GM12878 (cell line): ENCODE data around the gene GALNTL6. TPM values are rescaled to one million over a fixed set of nuclear protein-coding genes. Genes with fewer than 3 reads are reported as not detected.

Source experiments
- ATAC-seq: fragments of 200-7000 bp; cut with Tn5 transposase; 3 replicates; pipeline ENCODE4 v1.9.1; 2020; ENCODE audit warnings: mild to moderate bottlenecking, moderate library complexity
- BruUV-seq: library from RNA; stranded (reverse); fragments of 400-500 nt; replicated peaks from 2 replicates; lab custom pipeline; 2021; lab: Mats Ljungman, UMichigan
- CTCF ChIA-PET: fragments of 300-600 bp; sonication (Branson Sonifier 250); formaldehyde crosslinking; extraction: SDS; loops from one replicate; lab custom pipeline; 2021; ENCODE audit warnings: inconsistent platforms; lab: Yijun Ruan, JAX
- POLR2A ChIA-PET: fragments of 350-600 bp; formaldehyde crosslinking; extraction: SDS; loops from one replicate; lab custom pipeline; 2021; ENCODE audit warnings: inconsistent platforms; lab: Charles Lee
- RAD21 ChIA-PET: fragments of 300-600 bp; sonication (Branson Sonifier 250); formaldehyde crosslinking; loops from one replicate; lab custom pipeline; 2023; ENCODE audit warnings: antibody characterized with exemption; ENCODE audit not compliant: unreplicated experiment; lab: Charles Lee
- SMC1A ChIA-PET: fragments of 300-600 bp; sonication (Branson Sonifier 250); formaldehyde crosslinking; loops from one replicate; lab custom pipeline; 2023; ENCODE audit not compliant: unreplicated experiment, uncharacterized antibody; lab: Charles Lee
- DNase-seq: peaks from one replicate; pipeline ENCODE4 v3.0.0-alpha.2; 2011; ENCODE audit warnings: low read depth, low spot score
- FAIRE-seq: peaks from 3 replicates; lab custom pipeline; 2011; peaks lifted over from hg19 to GRCh38; lab: Jason Lieb, UNC
- H2AFZ ChIP-seq: 2 replicates; pipeline ENCODE4 v1.6.0; 2011; ENCODE audit warnings: low read depth, low read length, control low read depth; ENCODE audit not compliant: control insufficient read depth
- H3K27ac ChIP-seq: 2 replicates; pipeline ENCODE4 v1.5.1; 2011; ENCODE audit warnings: control low read depth; ENCODE audit not compliant: control insufficient read depth, insufficient read depth
- H3K27me3 ChIP-seq, 2 experiments: replicated peaks in 1 of 2; 2 replicates each; pipeline versions ENCODE4 v1.6.0 to v1.6.1; 2011; ENCODE audit warnings: low read length in 1 of 2; ENCODE audit not compliant: control insufficient read depth in 2 of 2, insufficient read depth in 2 of 2
- H3K36me3 ChIP-seq, 2 experiments: 2 replicates each; pipeline ENCODE4 v1.5.1; 2011; ENCODE audit warnings: low read length in 1 of 2; ENCODE audit not compliant: control insufficient read depth in 2 of 2, insufficient read depth in 2 of 2
- H3K4me1 ChIP-seq: 2 replicates; pipeline ENCODE4 v1.6.1; 2011; ENCODE audit warnings: mild to moderate bottlenecking, low read length, moderate library complexity, mixed read lengths; ENCODE audit not compliant: control insufficient read depth, insufficient read depth
- H3K4me2 ChIP-seq: 2 replicates; pipeline ENCODE4 v1.6.0; 2011; ENCODE audit warnings: control low read depth; ENCODE audit not compliant: control insufficient read depth, insufficient read depth
- H3K4me3 ChIP-seq: fragments of 200-600 bp; sonication (generic); 2 replicates; pipeline ENCODE4 v1.5.1; 2016
- H3K79me2 ChIP-seq: 2 replicates; pipeline ENCODE4 v1.6.0; 2011; ENCODE audit warnings: low read length; ENCODE audit not compliant: control insufficient read depth, insufficient read depth
- H3K9ac ChIP-seq: 2 replicates; pipeline ENCODE4 v1.8.0; 2011; ENCODE audit warnings: low read length, control low read depth, mixed read lengths; ENCODE audit not compliant: control insufficient read depth, insufficient read depth
- H3K9me3 ChIP-seq: replicated peaks from 3 replicates; pipeline ENCODE4 v1.5.1; 2011; ENCODE audit warnings: mild to moderate bottlenecking, low read length; ENCODE audit not compliant: control insufficient read depth, insufficient read depth
- H4K20me1 ChIP-seq: 2 replicates; pipeline ENCODE4 v1.6.0; 2011; ENCODE audit not compliant: control insufficient read depth, insufficient read depth
- ASH2L ChIP-seq: fragments of 300-600, 200-600 bp; sonication (generic); IDR thresholded peaks from 2 replicates; pipeline ENCODE4 v1.6.1; 2017; ENCODE audit warnings: low read depth, mild to moderate bottlenecking, borderline replicate concordance
- BRCA1 ChIP-seq: IDR thresholded peaks from 2 replicates; pipeline ENCODE4 v1.6.1; 2011; ENCODE audit warnings: low read depth, low read length, improper control_type of control experiment
- CBX5 ChIP-seq: sonication (generic); IDR thresholded peaks from 2 replicates; pipeline ENCODE4 v1.6.1; 2016; ENCODE audit warnings: low read depth, moderate library complexity, mild to moderate bottlenecking, inconsistent platforms
- CEBPB ChIP-seq, 2 experiments: fragments of 150-350 bp in 1 of 2; IDR thresholded peaks; 2 replicates each; pipeline ENCODE4 v1.6.1; 2012 to 2014; ENCODE audit warnings: low read depth in 2 of 2, low read length in 2 of 2, borderline replicate concordance in 1 of 2, inconsistent platforms in 1 of 2
- MEF2B ChIP-seq: fragments of 450-650 bp; IDR thresholded peaks from 2 replicates; pipeline ENCODE4 v1.6.1; 2018; ENCODE audit warnings: mild to moderate bottlenecking, moderate library complexity; ENCODE audit not compliant: partially characterized antibody, poor library complexity, severe bottlenecking
- MTA3 ChIP-seq: IDR thresholded peaks from 2 replicates; pipeline ENCODE4 v1.6.1; 2012; ENCODE audit warnings: low read length, inconsistent platforms, borderline replicate concordance
- NRF1 ChIP-seq: conservative IDR thresholded peaks from 2 replicates; pipeline ENCODE4 v1.6.1; 2011; ENCODE audit warnings: mild to moderate bottlenecking, low read depth, low read length, improper control_type of control experiment
- SRF ChIP-seq, 2 experiments: IDR thresholded peaks; 2 replicates each; pipeline ENCODE4 v1.6.1; 2011; ENCODE audit warnings: low read depth in 2 of 2, low read length in 2 of 2, mild to moderate bottlenecking in 1 of 2, moderate library complexity in 1 of 2
- ZNF384 ChIP-seq: IDR thresholded peaks from 2 replicates; pipeline ENCODE4 v1.6.1; 2012; ENCODE audit warnings: low read depth, mild to moderate bottlenecking, low read length, improper control_type of control experiment, borderline replicate concordance
- ZZZ3 ChIP-seq: IDR thresholded peaks from 2 replicates; pipeline ENCODE4 v1.6.1; 2011; ENCODE audit warnings: low read depth; ENCODE audit not compliant: control insufficient read depth, insufficient read length
- WGBS: methylation state at CpG from one replicate; pipeline ENCODE4 v1.1.6; 2016; ENCODE audit warnings: low lambda C conversion rate; ENCODE audit not compliant: insufficient replicate concordance, insufficient coverage; ENCODE audit errors: missing lambda C conversion rate; 5-methylcytosine and 5-hydroxymethylcytosine counted together
- in situ Hi-C: fragments of 300-500 bp; cut with MboI; formaldehyde crosslinking; loops from 9 replicates; pipeline ENCODE4 v1.14.3; 2018; ENCODE audit warnings: mixed read lengths
- intact Hi-C: fragments of 100-400 bp; cut with micrococcal nuclease; formaldehyde crosslinking; loops from one replicate; pipeline ENCODE4 v1.14.2; 2022; ENCODE audit not compliant: unreplicated experiment
- polyA plus RNA-seq, 11 experiments: library from polyadenylated mRNA; depleted of rRNA in 4 of 11; unstranded in 6 of 11; stranded (reverse) in 5 of 11; fragments of >200 nt; fragmentation: Nextera tagmentation in 4 of 11; fragmentation: Illumina TruSeq in 1 of 11; extraction: Ambion mirVana in 4 of 11; extraction: Trizol in 1 of 11; gene quantifications; 1 replicate in 1 of 11; 2 replicates in 10 of 11; pipeline versions ENCODE4 v1.2.1 to v1.2.3, GENCODE V29; 2011 to 2016; ENCODE audit warnings: inconsistent platforms in 2 of 11, missing spikeins in 2 of 11, low read depth in 1 of 11
- total RNA-seq, 4 experiments: library from RNA; depleted of rRNA in 3 of 4; stranded (reverse); fragments of >200 nt in 3 of 4; fragmentation: Illumina TruSeq in 1 of 4; extraction: Trizol in 1 of 4; gene quantifications; 2 replicates each; pipeline versions ENCODE4 v1.2.1 to v1.2.3, GENCODE V29; 2013 to 2021
- TF ChIP-seq, protein P1 (sequence below): fragments of 150-350 bp; IDR thresholded peaks from 2 replicates; pipeline ENCODE4 v1.6.1; 2016; ENCODE audit warnings: low read depth, low read length
- TF ChIP-seq, protein P2 (sequence below): IDR thresholded peaks from 2 replicates; pipeline ENCODE4 v1.6.1; 2012; ENCODE audit warnings: low read depth, low read length, improper control_type of control experiment

The GALNTL6 gene
- total and polyA plus RNA-seq, 10 of the 15 experiments (the other 5 are each of a cell fraction or from before 2014, with no cell fraction given), result 0.01 to 0.29 TPM; not detected in 8

GRCh38 chr4:172838943-172839342 lies 1025.7 kb downstream of the GALNTL6 start:
- POLR2A ChIA-PET, result no interaction called here
- Histone ChIP-seq H3K4me3 (no peak overlapping the region), H3K4me2 (no peak overlapping the region), H4K20me1 (no peaks in the 10 kb centered on the region), H3K27ac (no peak overlapping the region), H3K9me3 (no peaks in the 10 kb centered on the region), H3K27me3 (peaks cover 0 to 2% of the 10 kb centered on the region in 2 experiments; a peak in 1 of 4 replicates), H3K36me3 (no peaks in the 10 kb centered on the region; a peak in 1 of 4 replicates), H3K79me2 (no peaks in the 10 kb centered on the region), H3K4me1 (no peaks in the 10 kb centered on the region), H3K9ac (no peak overlapping the region), H2AFZ (no peak overlapping the region)
- in situ Hi-C loops, result loop anchor here (10.0 kb wide), 1 partner anchor 994 kb away; no protein-coding TSS in a partner anchor
- TF ChIP-seq SRF (IDR thresholded peaks at IDR 0.05; ENCODE audit: low read depth in 2 of 2, low read length in 2 of 2) (no peak), CEBPB (IDR thresholded peaks at IDR 0.05; ENCODE audit: borderline replicate concordance in 1 of 2, low read depth in 2 of 2, low read length in 2 of 2) (no peak), MEF2B (no peak), ZZZ3 (no peak), BRCA1 (no peak), CBX5 (no peak), ZNF384 (no peak), MTA3 (no peak), NRF1 (no peak), ASH2L (no peak)
- TF ChIP-seq, protein P1, sequence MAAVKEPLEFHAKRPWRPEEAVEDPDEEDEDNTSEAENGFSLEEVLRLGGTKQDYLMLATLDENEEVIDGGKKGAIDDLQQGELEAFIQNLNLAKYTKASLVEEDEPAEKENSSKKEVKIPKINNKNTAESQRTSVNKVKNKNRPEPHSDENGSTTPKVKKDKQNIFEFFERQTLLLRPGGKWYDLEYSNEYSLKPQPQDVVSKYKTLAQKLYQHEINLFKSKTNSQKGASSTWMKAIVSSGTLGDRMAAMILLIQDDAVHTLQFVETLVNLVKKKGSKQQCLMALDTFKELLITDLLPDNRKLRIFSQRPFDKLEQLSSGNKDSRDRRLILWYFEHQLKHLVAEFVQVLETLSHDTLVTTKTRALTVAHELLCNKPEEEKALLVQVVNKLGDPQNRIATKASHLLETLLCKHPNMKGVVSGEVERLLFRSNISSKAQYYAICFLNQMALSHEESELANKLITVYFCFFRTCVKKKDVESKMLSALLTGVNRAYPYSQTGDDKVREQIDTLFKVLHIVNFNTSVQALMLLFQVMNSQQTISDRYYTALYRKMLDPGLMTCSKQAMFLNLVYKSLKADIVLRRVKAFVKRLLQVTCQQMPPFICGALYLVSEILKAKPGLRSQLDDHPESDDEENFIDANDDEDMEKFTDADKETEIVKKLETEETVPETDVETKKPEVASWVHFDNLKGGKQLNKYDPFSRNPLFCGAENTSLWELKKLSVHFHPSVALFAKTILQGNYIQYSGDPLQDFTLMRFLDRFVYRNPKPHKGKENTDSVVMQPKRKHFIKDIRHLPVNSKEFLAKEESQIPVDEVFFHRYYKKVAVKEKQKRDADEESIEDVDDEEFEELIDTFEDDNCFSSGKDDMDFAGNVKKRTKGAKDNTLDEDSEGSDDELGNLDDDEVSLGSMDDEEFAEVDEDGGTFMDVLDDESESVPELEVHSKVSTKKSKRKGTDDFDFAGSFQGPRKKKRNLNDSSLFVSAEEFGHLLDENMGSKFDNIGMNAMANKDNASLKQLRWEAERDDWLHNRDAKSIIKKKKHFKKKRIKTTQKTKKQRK, result no peak
- TF ChIP-seq, protein P2, sequence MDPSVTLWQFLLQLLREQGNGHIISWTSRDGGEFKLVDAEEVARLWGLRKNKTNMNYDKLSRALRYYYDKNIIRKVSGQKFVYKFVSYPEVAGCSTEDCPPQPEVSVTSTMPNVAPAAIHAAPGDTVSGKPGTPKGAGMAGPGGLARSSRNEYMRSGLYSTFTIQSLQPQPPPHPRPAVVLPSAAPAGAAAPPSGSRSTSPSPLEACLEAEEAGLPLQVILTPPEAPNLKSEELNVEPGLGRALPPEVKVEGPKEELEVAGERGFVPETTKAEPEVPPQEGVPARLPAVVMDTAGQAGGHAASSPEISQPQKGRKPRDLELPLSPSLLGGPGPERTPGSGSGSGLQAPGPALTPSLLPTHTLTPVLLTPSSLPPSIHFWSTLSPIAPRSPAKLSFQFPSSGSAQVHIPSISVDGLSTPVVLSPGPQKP, result no peak
- ATAC-seq, result no peak
- DNase-seq, result no peak
- RAD21 ChIA-PET, result no interaction called here
- FAIRE-seq, result no peak
- SMC1A ChIA-PET, result no interaction called here
- intact Hi-C loops, result no loop called here
- BruUV-seq, result no TSS peak
- CTCF ChIA-PET, result no interaction called here
- 1% methylated on average over 3 of the region's 3 CpGs for WGBS
